ENCODE data around the gene ZBTB4.
A peak's percentile ranks its signal among the peaks of the same experiment; 100 is the strongest.
"Not testable (repeated sequence)": the region's sequence is repeated elsewhere in the genome, so short reads cannot be mapped to it uniquely, and the experiment has no call there.

ZBTB4 gene

DNA sequence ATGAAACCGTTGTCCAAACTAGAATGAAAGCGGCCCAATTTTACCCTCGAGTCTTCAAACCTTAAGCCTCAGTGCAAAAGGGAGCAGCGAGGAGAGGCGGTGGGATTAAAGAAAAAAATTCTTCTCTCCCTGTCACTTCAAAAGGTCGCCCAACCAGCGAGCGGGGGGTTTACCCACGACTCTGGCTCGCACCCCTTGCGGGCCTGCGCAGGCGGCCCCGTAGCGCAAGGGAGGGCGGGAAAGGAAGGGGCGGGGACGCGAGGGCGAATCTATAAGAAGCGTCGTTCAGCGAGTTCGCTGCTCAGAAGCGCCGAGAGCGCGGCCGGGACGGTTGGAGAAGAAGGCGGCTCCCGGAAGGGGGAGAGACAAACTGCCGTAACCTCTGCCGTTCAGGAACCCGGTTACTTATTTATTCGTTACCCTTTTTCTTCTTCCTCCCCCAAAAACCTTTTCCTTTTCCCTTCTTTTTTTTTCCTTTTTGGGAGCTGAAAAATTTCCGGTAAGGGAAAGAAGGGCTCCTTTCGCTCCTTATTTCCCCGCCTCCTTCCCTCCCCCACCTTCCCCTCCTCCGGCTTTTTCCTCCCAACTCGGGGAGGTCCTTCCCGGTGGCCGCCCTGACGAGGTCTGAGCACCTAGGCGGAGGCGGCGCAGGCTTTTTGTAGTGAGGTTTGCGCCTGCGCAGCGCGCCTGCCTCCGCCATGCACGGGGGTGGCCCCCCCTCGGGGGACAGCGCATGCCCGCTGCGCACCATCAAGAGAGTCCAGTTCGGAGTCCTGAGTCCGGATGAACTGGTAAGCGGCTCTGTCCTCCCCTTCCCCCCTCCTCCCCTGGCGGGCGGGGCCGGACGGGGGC is 4.9 kb upstream of the ZBTB4 start, which contains the start of gene POLR2A:
TSS of gene POLR2A (plus strand) at position 300 of the 852 bp plus-strand sequence.
- H3K4me1 ChIP-seq: peaks cover 70 to 77% (median 73%) of the 10 kb centered on the region in 10 experiments
- TF ChIP-seq Cebpa-rat (IDR thresholded peaks at IDR 0.05): no peak
- H3K4me2 ChIP-seq: peak within 1 kb of the TSS; percentile 88 to 98 (median 95)
- H3K27ac ChIP-seq: peak within 1 kb of the TSS; percentile 97 to 100 (median 99)
- peaks cover 46 to 47% (median 46%) of the 10 kb centered on the region in 11 experiments for H4K20me1 ChIP-seq
- H3K36me3 ChIP-seq: peaks cover 0 to 38% (median 21%) of the 10 kb centered on the region in 11 experiments; a peak in 15 of 22 replicates
- no peaks in the 10 kb centered on the region for H3K9me3 ChIP-seq (replicated peaks in 1 of 11)
- no peaks in the 10 kb centered on the region for H3K27me3 ChIP-seq
- H3K4me3 ChIP-seq: peak within 1 kb of the TSS; percentile 65 to 85 (median 77)
- peak within 1 kb of the TSS; percentile 87 to 100 (median 98) for H3K9ac ChIP-seq

DNA sequence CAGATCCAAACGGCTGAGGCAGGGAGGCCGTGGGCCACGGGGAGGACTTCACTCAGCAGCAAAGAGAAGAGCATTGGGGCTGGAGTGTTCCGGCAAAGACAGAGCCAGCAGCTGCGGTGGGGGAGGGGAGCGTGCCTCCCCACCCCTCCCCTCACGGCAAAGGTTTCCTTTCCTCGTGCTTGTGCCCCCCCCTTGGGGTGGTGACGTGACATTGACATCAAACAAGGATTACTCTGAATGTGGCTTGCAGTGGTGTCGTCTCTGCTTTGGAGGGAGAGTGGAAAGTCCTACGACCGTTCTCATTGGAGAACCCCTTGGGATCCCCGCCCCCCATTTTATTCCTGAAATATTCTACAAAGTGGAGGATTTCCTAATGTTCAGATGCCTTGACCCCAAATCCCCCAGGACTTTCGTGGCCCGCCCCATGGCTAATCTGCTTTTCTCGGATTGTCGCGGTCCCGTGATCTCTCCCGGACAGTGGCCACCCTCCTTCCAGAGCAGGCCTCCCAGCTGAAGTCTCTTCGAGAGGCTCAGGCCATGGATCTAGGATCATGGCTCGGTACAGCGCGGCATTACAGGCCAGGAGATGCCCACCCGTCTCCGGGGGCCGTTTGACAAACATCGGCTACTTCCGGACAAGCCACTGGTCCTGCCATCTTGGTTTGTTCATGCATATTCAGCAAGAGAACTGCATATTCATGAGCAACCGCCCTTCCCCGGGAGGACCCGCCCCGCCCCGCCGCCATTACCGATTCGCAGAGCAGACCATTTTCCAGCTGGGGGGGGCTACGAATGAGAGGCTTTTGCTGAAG is 4.0 kb upstream of the ZBTB4 start:
- TF ChIP-seq Cebpa-rat (IDR thresholded peaks at IDR 0.05): no peak
- H3K4me1 ChIP-seq: peaks cover 62 to 72% (median 69%) of the 10 kb centered on the region in 10 experiments

DNA sequence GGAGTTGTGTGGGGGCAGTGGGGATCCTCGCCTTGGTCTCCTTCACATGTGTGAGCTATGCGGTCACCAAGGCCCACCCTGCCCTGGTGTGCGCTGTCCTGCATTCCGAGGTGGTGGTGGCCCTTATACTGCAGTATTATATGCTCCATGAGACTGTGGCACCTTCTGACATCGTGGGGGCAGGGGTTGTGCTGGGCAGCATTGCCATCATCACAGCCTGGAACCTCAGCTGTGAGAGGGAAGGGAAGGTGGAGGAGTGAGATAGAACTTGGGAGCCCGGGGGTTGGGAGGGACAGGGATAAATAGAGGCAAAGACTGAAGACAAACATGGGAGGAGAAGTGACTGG is 3.3 kb upstream of the ZBTB4 start:
- H3K4me3 ChIP-seq: peak overlapping the region; percentile 65 to 85 (median 77)

More for the DNA sequence above, 4.0 kb upstream of the ZBTB4 start:
- H3K36me3 ChIP-seq: peaks cover 0 to 29% (median 14%) of the 10 kb centered on the region in 11 experiments; a peak in 14 of 22 replicates
- no peaks in the 10 kb centered on the region for H3K27me3 ChIP-seq
- peak overlapping the region; percentile 85 to 98 (median 95) for H3K4me2 ChIP-seq
- H4K20me1 ChIP-seq: peaks cover 37 to 42% (median 39%) of the 10 kb centered on the region in 11 experiments
- H3K27ac ChIP-seq: peak overlapping the region; percentile 97 to 100 (median 99)
- H3K9me3 ChIP-seq (replicated peaks in 1 of 11): no peaks in the 10 kb centered on the region
- peak overlapping the region; percentile 87 to 100 (median 98) for H3K9ac ChIP-seq
- peak overlapping the region; percentile 65 to 85 (median 77) for H3K4me3 ChIP-seq

DNA sequence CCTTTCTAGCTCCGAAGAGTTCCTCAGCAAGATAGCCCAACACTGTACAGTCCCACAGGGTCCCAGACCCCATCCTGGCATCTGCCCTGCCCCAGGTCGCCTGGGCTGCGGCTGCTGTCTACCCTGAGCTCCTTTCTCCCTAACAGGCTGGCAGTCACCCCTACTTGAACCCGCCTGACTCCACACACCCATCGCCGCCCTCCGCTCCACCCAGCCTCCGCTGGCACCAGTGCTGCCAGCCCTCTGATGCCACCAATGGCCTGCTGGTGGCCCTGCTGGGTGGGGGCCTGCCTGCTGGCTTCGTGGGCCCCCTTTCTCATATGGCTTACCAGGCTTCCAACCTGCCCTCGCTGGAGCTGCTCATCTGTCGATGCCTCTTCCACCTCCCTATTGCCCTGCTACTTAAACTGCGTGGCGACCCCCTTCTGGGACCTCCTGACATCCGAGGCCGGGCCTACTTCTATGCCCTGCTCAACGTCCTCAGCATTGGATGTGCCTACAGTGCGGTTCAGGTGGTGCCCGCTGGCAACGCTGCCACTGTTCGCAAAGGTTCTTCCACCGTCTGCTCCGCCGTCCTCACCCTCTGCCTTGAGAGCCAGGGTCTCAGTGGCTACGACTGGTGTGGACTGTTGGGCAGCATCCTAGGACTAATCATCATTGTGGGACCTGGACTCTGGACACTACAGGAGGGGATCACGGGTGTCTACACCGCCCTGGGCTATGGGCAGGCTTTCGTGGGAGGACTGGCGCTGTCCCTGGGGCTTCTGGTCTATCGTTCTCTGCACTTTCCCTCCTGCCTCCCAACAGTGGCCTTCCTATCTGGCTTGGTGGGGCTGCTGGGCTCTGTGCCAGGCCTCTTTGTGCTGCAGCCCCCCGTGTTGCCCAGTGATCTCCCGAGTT is 2.7 kb upstream of the ZBTB4 start:
- peak overlapping the region; percentile 97 to 100 (median 99) for H3K27ac ChIP-seq
- H3K4me2 ChIP-seq: peak overlapping the region; percentile 85 to 98 (median 95)
- H3K9ac ChIP-seq: peak overlapping the region; percentile 87 to 100 (median 98); a peak in 19 of 22 replicates
- peak overlapping the region in 8 of 10 experiments; percentile 69 to 85 (median 79); a peak in 11 of 20 replicates for H3K4me3 ChIP-seq
- peaks cover 62 to 72% (median 71%) of the 10 kb centered on the region in 10 experiments for H3K4me1 ChIP-seq
- not testable (repeated sequence) for H3K9me3 ChIP-seq (replicated peaks in 1 of 11); H3K27me3 ChIP-seq
- H3K36me3 ChIP-seq: peaks cover 0 to 16% (median 4%) of the 10 kb centered on the region in 11 experiments; a peak in 12 of 22 replicates
- peaks cover 37 to 42% (median 39%) of the 10 kb centered on the region in 11 experiments for H4K20me1 ChIP-seq

More for the DNA sequence above, 3.3 kb upstream of the ZBTB4 start:
- peak overlapping the region; percentile 85 to 98 (median 95) for H3K4me2 ChIP-seq
- H3K4me1 ChIP-seq: peaks cover 62 to 72% (median 71%) of the 10 kb centered on the region in 10 experiments
- H3K27ac ChIP-seq: peak overlapping the region; percentile 97 to 100 (median 99)
- H3K9ac ChIP-seq: peak overlapping the region; percentile 87 to 100 (median 98)
- H4K20me1 ChIP-seq: peaks cover 37 to 42% (median 39%) of the 10 kb centered on the region in 11 experiments
- H3K36me3 ChIP-seq: peaks cover 0 to 22% (median 11%) of the 10 kb centered on the region in 11 experiments; a peak in 14 of 22 replicates
- H3K27me3 ChIP-seq; H3K9me3 ChIP-seq (replicated peaks in 1 of 11): not testable (repeated sequence)

DNA sequence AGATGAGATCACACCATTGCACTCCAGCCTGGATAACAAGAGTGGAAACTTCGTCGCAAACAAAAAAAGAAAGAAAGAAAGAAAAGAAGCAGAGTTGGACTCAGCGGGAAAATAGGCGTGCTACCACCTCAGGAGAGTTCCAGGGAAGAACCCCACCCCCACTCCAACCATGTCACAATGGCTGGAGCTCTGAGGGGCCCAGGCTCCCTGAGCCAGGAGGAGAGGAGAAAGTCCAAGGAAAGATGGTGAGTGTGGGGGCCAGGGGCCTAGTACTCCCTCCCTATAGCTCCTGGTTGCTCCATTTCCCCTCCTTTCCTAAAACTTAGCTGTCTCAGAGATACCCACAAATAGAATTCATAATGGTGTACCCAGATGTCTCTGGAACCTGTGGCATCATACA is 1.8 kb upstream of the ZBTB4 start, which contains the start of gene SLC35G6:
TSS of gene SLC35G6 (plus strand) at position 172 of the 400 bp plus-strand sequence. CDS start at position 243, 71 bp downstream.
- H3K4me1 ChIP-seq: peaks cover 62 to 72% (median 71%) of the 10 kb centered on the region in 10 experiments
- peak within 1 kb of the TSS; percentile 81 to 97 (median 92); a peak in 15 of 20 replicates for H3K4me3 ChIP-seq
- H3K4me2 ChIP-seq: peak within 1 kb of the TSS; percentile 85 to 98 (median 95)
- H3K27ac ChIP-seq: peak within 1 kb of the TSS; percentile 97 to 100 (median 99); a peak in 21 of 22 replicates
- H3K36me3 ChIP-seq; H3K9me3 ChIP-seq (replicated peaks in 1 of 11); H3K27me3 ChIP-seq: not testable (repeated sequence)
- peak within 1 kb of the TSS; percentile 93 to 100 (median 98); a peak in 21 of 22 replicates for H3K9ac ChIP-seq
- H4K20me1 ChIP-seq: peaks cover 37 to 42% (median 39%) of the 10 kb centered on the region in 11 experiments

DNA sequence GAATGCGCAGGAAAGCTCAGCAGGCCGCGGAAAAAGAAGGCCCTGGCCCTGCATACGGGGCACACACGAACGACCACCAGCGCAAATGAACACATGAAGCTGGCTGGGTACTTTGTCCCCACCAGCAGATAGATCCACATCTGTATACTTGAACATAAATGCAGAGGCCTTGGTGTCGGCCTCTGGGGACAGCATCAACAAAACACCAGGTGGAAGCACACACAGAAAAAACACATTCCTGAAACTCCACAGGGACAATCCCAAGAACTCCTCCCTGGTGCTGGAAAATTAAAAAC is 606 bp upstream of the ZBTB4 start:
- H3K27ac ChIP-seq: peak overlapping the region; percentile 91 to 97 (median 93)
- peak overlapping the region; percentile 84 to 97 (median 92) for H3K4me3 ChIP-seq
- no peaks in the 10 kb centered on the region for H3K27me3 ChIP-seq
- no peak for TF ChIP-seq Cebpa-rat (IDR thresholded peaks at IDR 0.05)
- H3K4me2 ChIP-seq: peak overlapping the region; percentile 82 to 98 (median 95)
- H3K36me3 ChIP-seq: peaks cover 0 to 11% (median 0%) of the 10 kb centered on the region in 11 experiments; a peak in 3 of 22 replicates
- H3K9me3 ChIP-seq (replicated peaks in 1 of 11): no peaks in the 10 kb centered on the region
- H3K4me1 ChIP-seq: peaks cover 66 to 73% (median 69%) of the 10 kb centered on the region in 10 experiments
- H4K20me1 ChIP-seq: peaks cover 31 to 42% (median 37%) of the 10 kb centered on the region in 11 experiments
- H3K9ac ChIP-seq: peak overlapping the region; percentile 91 to 99 (median 95)

DNA sequence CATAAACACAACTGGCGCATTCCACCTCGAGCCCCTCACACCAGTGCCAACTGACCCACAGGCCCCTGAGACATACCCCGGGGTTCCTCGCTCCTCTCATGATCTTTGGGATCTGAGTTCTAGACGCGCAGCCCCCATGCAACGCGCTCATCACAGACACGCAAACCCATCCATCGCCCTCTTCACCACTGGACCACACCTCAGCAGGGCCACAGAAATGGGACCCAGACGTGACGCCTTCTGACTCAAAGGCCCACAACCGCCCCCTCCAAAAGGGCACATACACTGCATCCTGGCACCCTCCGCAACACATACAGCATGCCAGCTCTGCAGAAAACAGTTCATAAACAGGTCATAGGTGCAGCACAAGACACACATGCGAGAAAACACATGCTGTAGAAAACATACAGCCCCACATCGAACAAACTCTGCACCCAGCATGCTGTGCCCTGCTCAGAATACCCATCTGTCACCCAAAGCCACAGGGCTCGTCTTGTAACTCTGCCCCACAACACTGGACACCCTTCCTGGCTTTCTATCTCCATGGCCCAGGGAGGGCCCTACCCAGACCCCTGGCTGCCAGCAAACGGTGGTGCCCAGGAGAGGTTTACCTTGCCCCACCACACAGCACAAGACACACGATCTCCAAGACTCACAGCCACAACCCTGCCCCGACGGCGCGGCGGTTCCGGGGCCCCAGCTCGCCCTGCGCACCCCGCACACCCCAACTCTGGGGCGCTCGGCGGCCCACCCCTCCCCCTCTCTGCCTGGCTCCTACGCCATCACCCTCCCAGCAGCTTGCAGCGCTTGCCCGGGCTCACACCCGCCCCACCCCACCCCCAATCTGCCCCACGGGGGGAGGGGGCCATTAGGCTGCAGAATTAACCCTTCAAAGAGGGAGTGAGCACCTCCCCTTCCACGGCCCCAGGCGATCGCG is 887 bp downstream of the ZBTB4 start:
- H3K9ac ChIP-seq: peak overlapping the region; percentile 91 to 99 (median 95)
- peak overlapping the region; percentile 88 to 96 (median 95) for H3K4me2 ChIP-seq
- peak overlapping the region; percentile 84 to 97 (median 92) for H3K4me3 ChIP-seq
- peaks cover 31 to 52% (median 44%) of the 10 kb centered on the region in 11 experiments; a peak in 19 of 22 replicates for H4K20me1 ChIP-seq
- H3K27me3 ChIP-seq: no peaks in the 10 kb centered on the region
- H3K27ac ChIP-seq: peak overlapping the region; percentile 91 to 97 (median 93)
- H3K36me3 ChIP-seq: peaks cover 0 to 19% (median 4%) of the 10 kb centered on the region in 11 experiments; a peak in 7 of 22 replicates
- H3K4me1 ChIP-seq: peaks cover 67 to 78% (median 71%) of the 10 kb centered on the region in 10 experiments
- no peak for TF ChIP-seq Cebpa-rat (IDR thresholded peaks at IDR 0.05)
- H3K9me3 ChIP-seq (replicated peaks in 1 of 11): no peaks in the 10 kb centered on the region
